ENCODE results near the gene RPS25.

DNA sequence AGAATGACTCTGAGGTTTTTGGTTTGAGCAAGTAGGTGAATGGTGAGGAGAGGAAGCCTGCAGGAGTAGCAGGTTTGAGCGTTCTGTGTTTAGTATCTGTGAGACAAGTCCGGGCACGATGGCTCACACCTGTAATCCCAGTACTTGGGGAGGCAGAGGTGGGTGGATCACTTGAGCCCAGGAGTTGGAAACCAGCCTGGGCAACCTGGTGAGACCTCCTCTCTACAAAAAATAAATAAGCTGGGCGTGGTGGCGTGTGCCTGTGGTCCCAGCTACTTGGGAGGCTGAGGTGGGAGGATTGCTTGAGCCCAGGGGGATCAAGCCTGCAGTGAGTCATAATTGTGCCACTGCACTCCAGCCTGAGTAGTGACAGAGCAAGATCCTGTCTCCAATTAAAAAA, 29.9 kb downstream of the RPS25 start:
- TF ChIP-seq, protein P1, sequence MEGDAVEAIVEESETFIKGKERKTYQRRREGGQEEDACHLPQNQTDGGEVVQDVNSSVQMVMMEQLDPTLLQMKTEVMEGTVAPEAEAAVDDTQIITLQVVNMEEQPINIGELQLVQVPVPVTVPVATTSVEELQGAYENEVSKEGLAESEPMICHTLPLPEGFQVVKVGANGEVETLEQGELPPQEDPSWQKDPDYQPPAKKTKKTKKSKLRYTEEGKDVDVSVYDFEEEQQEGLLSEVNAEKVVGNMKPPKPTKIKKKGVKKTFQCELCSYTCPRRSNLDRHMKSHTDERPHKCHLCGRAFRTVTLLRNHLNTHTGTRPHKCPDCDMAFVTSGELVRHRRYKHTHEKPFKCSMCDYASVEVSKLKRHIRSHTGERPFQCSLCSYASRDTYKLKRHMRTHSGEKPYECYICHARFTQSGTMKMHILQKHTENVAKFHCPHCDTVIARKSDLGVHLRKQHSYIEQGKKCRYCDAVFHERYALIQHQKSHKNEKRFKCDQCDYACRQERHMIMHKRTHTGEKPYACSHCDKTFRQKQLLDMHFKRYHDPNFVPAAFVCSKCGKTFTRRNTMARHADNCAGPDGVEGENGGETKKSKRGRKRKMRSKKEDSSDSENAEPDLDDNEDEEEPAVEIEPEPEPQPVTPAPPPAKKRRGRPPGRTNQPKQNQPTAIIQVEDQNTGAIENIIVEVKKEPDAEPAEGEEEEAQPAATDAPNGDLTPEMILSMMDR (conservative IDR thresholded peaks at IDR 0.05) = no peak
- TF ChIP-seq ZFX (IDR thresholded peaks at IDR 0.05) = no peak

Data from C4-2B (cell line).